Measurements from ENCODE around the gene GMDS. TPM values are rescaled to one million over a fixed set of nuclear protein-coding genes. Genes with fewer than 3 reads are reported as not detected.
A peak's percentile ranks its signal among the peaks of the same experiment; 100 is the strongest.

GMDS gene
- total and polyA plus RNA-seq, 2 of the 8 experiments (the other 6 are each of a cell fraction or from before 2014, with no cell fraction given) = 16.8 to 50.0 TPM

DNA sequence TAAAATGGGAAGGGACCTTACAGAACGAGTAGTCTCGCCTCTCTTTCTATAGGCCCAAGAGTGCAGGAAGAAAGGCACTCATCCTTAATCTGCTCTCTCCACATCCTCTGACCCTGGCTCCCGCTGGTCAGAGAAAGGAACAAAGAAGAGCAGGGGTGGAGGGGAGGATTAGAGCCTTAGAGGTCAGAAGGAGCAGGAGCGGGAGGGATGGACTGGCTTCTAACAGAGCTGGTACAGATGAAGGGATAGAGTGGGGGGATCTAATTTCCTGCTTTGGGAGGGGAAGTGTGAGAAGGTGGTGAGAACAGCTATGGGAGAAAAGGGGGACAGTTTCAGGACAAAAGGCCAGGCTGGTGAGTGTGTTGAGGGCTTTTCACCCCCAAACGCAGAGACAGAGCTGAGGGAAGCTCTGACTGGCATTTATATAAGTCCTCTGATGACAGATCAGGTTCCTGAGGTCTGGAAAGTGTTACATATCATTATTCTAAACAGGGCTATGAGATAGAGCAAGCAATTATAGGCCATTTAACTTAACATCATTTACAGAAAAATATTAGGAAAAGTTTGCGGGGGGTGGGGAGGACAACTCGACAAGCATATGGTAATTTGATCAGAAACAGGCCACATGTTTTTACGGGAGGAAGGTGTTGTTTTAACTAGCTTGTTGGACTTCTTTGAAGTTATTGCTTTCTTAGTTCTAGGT lies 524.6 kb downstream of the GMDS start:
- H2AFZ ChIP-seq (ENCODE audit: low read length) = no peak overlapping the region
- H2BK15ac ChIP-seq (ENCODE audit: low read length) = no peak overlapping the region
- no peak overlapping the region for H2BK120ac ChIP-seq (replicated peaks; ENCODE audit: low read depth, low read length)
- no peak for FAIRE-seq
- ChIA-PET CTCF (ENCODE audit: partially characterized antibody) (interaction anchor here (0.6 to 1.1 kb wide), 5 partner anchors 12 to 834 kb away, joined by 3 to 4 read pairs (median 3); no protein-coding TSS in a partner anchor), POLR2A (ENCODE audit: partially characterized antibody) (no interaction called here)
- H3K79me2 ChIP-seq (ENCODE audit: control insufficient read depth in 1 of 2, insufficient read depth in 2 of 2, low read length in 2 of 2) = no peaks in the 10 kb centered on the region
- TF ChIP-seq RXRA (IDR thresholded peaks at IDR 0.05; ENCODE audit: insufficient read depth, low read depth, low read length) (0 out of 2 replicates have a peak, but pooled peaks have one; percentile 11), SP1 (IDR thresholded peaks at IDR 0.05; ENCODE audit: low read depth, low read length) (no peak)
- no peak overlapping the region for H3K56ac ChIP-seq (replicated peaks; ENCODE audit: insufficient read length, low read depth, low read length)
- H3K27me3 ChIP-seq (replicated peaks in 1 of 4; ENCODE audit: control insufficient read depth in 3 of 4, extremely low read depth in 1 of 4, insufficient read depth in 3 of 4, low read length in 3 of 4) = no peaks in the 10 kb centered on the region
- no peak overlapping the region for H3K14ac ChIP-seq (ENCODE audit: insufficient read length)
- H3K4me3 ChIP-seq (ENCODE audit: extremely low read depth in 1 of 4, insufficient read depth in 2 of 4, low read depth in 3 of 4, low read length in 4 of 4) = no peak overlapping the region
- H3K4me2 ChIP-seq (ENCODE audit: insufficient read depth in 1 of 2, low read depth in 2 of 2, low read length in 2 of 2) = peak overlapping the region in 1 of 2 experiments; percentile 44; a peak in 3 of 4 replicates
- no peak overlapping the region; the same call in 1 of the 2 replicates for H2AK5ac ChIP-seq (ENCODE audit: low read depth, low read length)
- H4K5ac ChIP-seq (ENCODE audit: insufficient read length, low read depth, low read length) = no peak overlapping the region
- no peak overlapping the region for H3K9ac ChIP-seq (replicated peaks in 1 of 4; ENCODE audit: extremely low read depth in 1 of 4, low read depth in 3 of 4, low read length in 3 of 4)
- H4K91ac ChIP-seq (replicated peaks; ENCODE audit: insufficient read length, low read length) = no peak overlapping the region
- H3K18ac ChIP-seq (ENCODE audit: extremely low read depth, low read length) = no peak overlapping the region
- no peaks in the 10 kb centered on the region for H3K36me3 ChIP-seq (ENCODE audit: control insufficient read depth in 2 of 4, insufficient read depth in 4 of 4, low read length in 3 of 4)
- no peak for DNase-seq (ENCODE audit: low read depth in 1 of 2, low spot score in 2 of 2)
- H2BK20ac ChIP-seq (ENCODE audit: low read length) = peak overlapping the region; percentile 55; the same call in 1 of the 2 replicates
- no peak overlapping the region for H2BK5ac ChIP-seq (ENCODE audit: low read depth, low read length)
- H3K9me3 ChIP-seq (ENCODE audit: insufficient read depth in 2 of 2, low read depth in 1 of 2, low read length in 1 of 2) = no peaks in the 10 kb centered on the region
- no peak overlapping the region for H4K8ac ChIP-seq (ENCODE audit: extremely low read depth, insufficient read depth, low read length)
- no peaks in the 10 kb centered on the region; the same call in 1 of the 2 replicates for H3K23me2 ChIP-seq (ENCODE audit: low read depth, low read length)
- H3K27ac ChIP-seq (ENCODE audit: low read depth, low read length) = no peak overlapping the region
- 55% methylated on average over 8 of the region's 8 CpGs; no CpG with 5 or more reads in 1 of the 2 experiments for WGBS, 2 experiments (ENCODE audit: extremely low coverage in 1 of 2, insufficient coverage in 1 of 2, insufficient read length in 1 of 2, insufficient replicate concordance in 2 of 2, low coverage in 1 of 2, low lambda C conversion rate in 2 of 2, missing lambda C conversion rate in 1 of 2)
- H3K4me1 ChIP-seq (replicated peaks in 1 of 4; ENCODE audit: control insufficient read depth in 3 of 4, insufficient read depth in 4 of 4, low read length in 3 of 4) = peaks cover 0 to 7% (median 4%) of the 10 kb centered on the region in 4 experiments; a peak in 6 of 7 replicates
- H3K79me1 ChIP-seq (ENCODE audit: low read depth, low read length) = no peaks in the 10 kb centered on the region
- H2BK12ac ChIP-seq (ENCODE audit: low read depth, low read length) = no peak overlapping the region
- no peak overlapping the region for H3K4ac ChIP-seq (replicated peaks; ENCODE audit: insufficient read length, low read depth, low read length)
- no peaks in the 10 kb centered on the region for H4K20me1 ChIP-seq (replicated peaks in 1 of 2; ENCODE audit: control insufficient read depth in 1 of 2, insufficient read depth in 2 of 2, low read length in 2 of 2)
- H3K23ac ChIP-seq (ENCODE audit: insufficient read length) = no peak overlapping the region
